Neutrophil (primary cell): ENCODE data around the gene MEF2C.

Experiments used
- H3K27ac ChIP-seq: fragments of 200-600 bp; sonication (generic); 2 replicates; pipeline ENCODE4 v1.5.1; 2016; ENCODE audit warnings: mild to moderate bottlenecking, moderate library complexity
- H3K27me3 ChIP-seq: fragments of 200-600 bp; sonication (generic); 2 replicates; pipeline ENCODE4 v1.6.0; 2016; ENCODE audit warnings: mild to moderate bottlenecking
- H3K36me3 ChIP-seq: fragments of 200-600 bp; sonication (generic); 2 replicates; pipeline ENCODE4 v1.5.1; 2017
- H3K4me1 ChIP-seq, 2 experiments: fragments of 200-600 bp in 1 of 2; sonication (generic) in 1 of 2; 1 replicate in 1 of 2; 2 replicates in 1 of 2; pipeline versions ENCODE4 v1.5.1 to v1.6.1; 2013 to 2016; ENCODE audit warnings: low read depth in 1 of 2, low read length in 1 of 2, mild to moderate bottlenecking in 1 of 2, moderate library complexity in 1 of 2; ENCODE audit not compliant: control insufficient read depth in 1 of 2, insufficient read depth in 1 of 2
- H3K4me3 ChIP-seq, 2 experiments: fragments of 200-600 bp in 1 of 2; sonication (generic) in 1 of 2; 1 replicate in 1 of 2; 2 replicates in 1 of 2; pipeline ENCODE4 v1.5.1; 2013 to 2016; ENCODE audit warnings: low read depth in 1 of 2, low read length in 1 of 2, mild to moderate bottlenecking in 1 of 2, moderate library complexity in 1 of 2
- H3K9me3 ChIP-seq: fragments of 200-600 bp; sonication (generic); 2 replicates; pipeline ENCODE4 v1.5.1; 2016
- CTCF ChIP-seq: fragments of 200-600 bp; sonication (generic); IDR thresholded peaks from 2 replicates; pipeline ENCODE4 v1.5.1; 2016; ENCODE audit warnings: antibody characterized with exemption

MEF2C gene

GRCh38 chr5:88823201-88823600 is 59.8 kb downstream of the MEF2C start:
- Histone ChIP-seq H3K9me3 (no peaks in the 10 kb centered on the region), H3K4me3 (no peak overlapping the region), H3K36me3 (no peaks in the 10 kb centered on the region), H3K27ac (no peak overlapping the region), H3K27me3 (no peaks in the 10 kb centered on the region), H3K4me1 (peaks cover 50 to 52% of the 10 kb centered on the region in 2 experiments)
- no peak for TF ChIP-seq CTCF

- TF ChIP-seq CTCF: no peak
- no peak overlapping the region for H3K4me3 ChIP-seq
- H3K36me3 ChIP-seq: no peaks in the 10 kb centered on the region
- no peak overlapping the region for H3K27ac ChIP-seq
- no peaks in the 10 kb centered on the region for H3K27me3 ChIP-seq
- H3K9me3 ChIP-seq: no peaks in the 10 kb centered on the region
- H3K4me1 ChIP-seq: peaks cover 30 to 31% of the 10 kb centered on the region in 2 experiments
These were observed 61.8 kb downstream of the MEF2C start for GRCh38 chr5:88821161-88821560.

- no peak overlapping the region for H3K27ac ChIP-seq
- no peak for TF ChIP-seq CTCF
- peaks cover 24 to 25% of the 10 kb centered on the region in 2 experiments for H3K4me1 ChIP-seq
- no peaks in the 10 kb centered on the region for H3K36me3 ChIP-seq
- no peak overlapping the region for H3K4me3 ChIP-seq
- no peaks in the 10 kb centered on the region for H3K27me3 ChIP-seq
- H3K9me3 ChIP-seq: no peaks in the 10 kb centered on the region
These were observed 62.4 kb downstream of the MEF2C start for GRCh38 chr5:88820581-88820980.

- TF ChIP-seq CTCF: no peak
- Histone ChIP-seq H3K36me3 (no peaks in the 10 kb centered on the region), H3K27ac (no peak overlapping the region), H3K4me3 (no peak overlapping the region), H3K4me1 (peaks cover 20 to 21% of the 10 kb centered on the region in 2 experiments), H3K9me3 (no peaks in the 10 kb centered on the region), H3K27me3 (no peaks in the 10 kb centered on the region)
These were observed 63.5 kb downstream of the MEF2C start for GRCh38 chr5:88819301-88819999.

GRCh38 chr5:88818296-88818695 is 64.7 kb downstream of the MEF2C start:
- no peak overlapping the region for H3K4me3 ChIP-seq
- peaks cover 20% of the 10 kb centered on the region in 2 experiments for H3K4me1 ChIP-seq
- no peak overlapping the region for H3K27ac ChIP-seq
- no peaks in the 10 kb centered on the region for H3K9me3 ChIP-seq
- no peaks in the 10 kb centered on the region for H3K36me3 ChIP-seq
- no peaks in the 10 kb centered on the region for H3K27me3 ChIP-seq
- TF ChIP-seq CTCF: no peak
